IMR-90 (cell line): Measurements from ENCODE around the gene SLC46A2. TPM values are rescaled to one million over a fixed set of nuclear protein-coding genes. Genes with fewer than 3 reads are reported as not detected.

Experiments used
- ATAC-seq: fragments of 200-7000 bp; cut with Tn5 transposase; 2 replicates; pipeline ENCODE4 v1.9.1; 2020; ENCODE audit warnings: low read depth, mild to moderate bottlenecking, moderate library complexity
- BruUV-seq: library from RNA; stranded (reverse); fragments of 400-500 nt; replicated peaks from 2 replicates; lab custom pipeline; 2021; lab: Mats Ljungman, UMichigan
- CTCF ChIA-PET: fragments of 300-600 bp; formaldehyde crosslinking; extraction: SDS; loops from one replicate; lab custom pipeline; 2021; ENCODE audit warnings: antibody characterized with exemption; lab: Yijun Ruan, JAX
- POLR2A ChIA-PET: fragments of 300-600 bp; sonication (Branson Sonifier 250); formaldehyde crosslinking; loops from one replicate; lab custom pipeline; 2022; ENCODE audit warnings: antibody characterized with exemption; ENCODE audit not compliant: unreplicated experiment; lab: Charles Lee
- DNase-seq: peaks from one replicate; pipeline ENCODE4 v3.0.0; 2013
- H2AFZ ChIP-seq: replicated peaks from 2 replicates; pipeline ENCODE3; 2013; ENCODE audit warnings: low read length, mild to moderate bottlenecking; ENCODE audit not compliant: poor library complexity
- H2AK5ac ChIP-seq: 2 replicates; pipeline ENCODE4 v1.6.1; 2013; ENCODE audit warnings: low read depth, low read length, inconsistent platforms
- H2AK9ac ChIP-seq: replicated peaks from 2 replicates; pipeline ENCODE3; 2013; ENCODE audit warnings: mild to moderate bottlenecking, low read depth, low read length, moderate library complexity; ENCODE audit not compliant: poor library complexity
- H2BK120ac ChIP-seq: 2 replicates; pipeline ENCODE4 v1.6.1; 2013; ENCODE audit warnings: low read depth, low read length, inconsistent platforms
- H2BK15ac ChIP-seq: 3 replicates; pipeline ENCODE4 v1.6.1; 2013; ENCODE audit warnings: low read depth, low read length, inconsistent platforms
- H2BK20ac ChIP-seq: 2 replicates; pipeline ENCODE4 v1.6.1; 2013; ENCODE audit warnings: low read depth, mild to moderate bottlenecking, inconsistent platforms, low read length, moderate library complexity
- H2BK5ac ChIP-seq: 2 replicates; pipeline ENCODE4 v1.6.1; 2013; ENCODE audit warnings: mild to moderate bottlenecking, low read depth, low read length, inconsistent platforms; ENCODE audit not compliant: poor library complexity, severe bottlenecking
- H3K14ac ChIP-seq: replicated peaks from 2 replicates; pipeline ENCODE4 v1.6.1; 2013; ENCODE audit warnings: low read depth, low read length, inconsistent platforms
- H3K18ac ChIP-seq: 2 replicates; pipeline ENCODE4 v1.6.1; 2013; ENCODE audit warnings: low read depth, low read length, control low read depth
- H3K23ac ChIP-seq: 2 replicates; pipeline ENCODE4 v1.6.1; 2013; ENCODE audit warnings: low read depth, low read length, inconsistent platforms
- H3K27ac ChIP-seq: 2 replicates; pipeline ENCODE4 v1.5.1; 2013; ENCODE audit warnings: mild to moderate bottlenecking, control low read depth, low read length; ENCODE audit not compliant: insufficient read depth
- H3K27me3 ChIP-seq: 2 replicates; pipeline ENCODE4 v1.6.1; 2013; ENCODE audit warnings: low read length; ENCODE audit not compliant: control insufficient read depth, insufficient read depth
- H3K36me3 ChIP-seq: 2 replicates; pipeline ENCODE4 v1.6.1; 2013; ENCODE audit warnings: low read length, mixed read lengths; ENCODE audit not compliant: control insufficient read depth, insufficient read depth
- H3K4ac ChIP-seq: 2 replicates; pipeline ENCODE4 v1.6.1; 2013; ENCODE audit warnings: low read depth, low read length, inconsistent platforms
- H3K4me1 ChIP-seq: 2 replicates; pipeline ENCODE4 v1.6.1; 2013; ENCODE audit warnings: low read length, mixed read lengths; ENCODE audit not compliant: control insufficient read depth, insufficient read depth
- H3K4me2 ChIP-seq: 2 replicates; pipeline ENCODE4 v1.6.1; 2013; ENCODE audit warnings: low read depth, mild to moderate bottlenecking, control low read depth, low read length, moderate library complexity
- H3K4me3 ChIP-seq: 2 replicates; pipeline ENCODE4 v1.5.1; 2013; ENCODE audit warnings: low read depth, mild to moderate bottlenecking, control low read depth, low read length, moderate library complexity; ENCODE audit not compliant: insufficient read depth
- H3K56ac ChIP-seq: 2 replicates; pipeline ENCODE4 v1.6.1; 2013; ENCODE audit warnings: low read length, inconsistent platforms; ENCODE audit not compliant: insufficient read depth; ENCODE audit errors: extremely low read depth
- H3K79me1 ChIP-seq, 2 experiments: 2 replicates each; pipeline ENCODE4 v1.6.1; 2013; ENCODE audit warnings: low read length in 2 of 2, inconsistent platforms in 1 of 2, low read depth in 1 of 2
- H3K9ac ChIP-seq: 2 replicates; pipeline ENCODE4 v1.6.1; 2013; ENCODE audit warnings: low read depth, low read length, control low read depth
- H3K9me1 ChIP-seq: 2 replicates; pipeline ENCODE4 v1.6.1; 2013; ENCODE audit warnings: low read length, inconsistent platforms; ENCODE audit not compliant: insufficient read depth
- H3K9me3 ChIP-seq: 2 replicates; pipeline ENCODE4 v1.6.1; 2013; ENCODE audit warnings: low read length; ENCODE audit not compliant: control insufficient read depth, insufficient read depth
- H4K20me1 ChIP-seq: 2 replicates; pipeline ENCODE4 v1.6.1; 2013; ENCODE audit warnings: low read length, inconsistent platforms; ENCODE audit not compliant: insufficient read depth
- H4K5ac ChIP-seq: 2 replicates; pipeline ENCODE4 v1.6.1; 2013; ENCODE audit warnings: mild to moderate bottlenecking, low read depth, low read length, control low read depth
- H4K8ac ChIP-seq, 2 experiments: 2 replicates each; pipeline ENCODE4 v1.6.1; 2013; ENCODE audit warnings: low read depth in 2 of 2, low read length in 2 of 2, control low read depth in 1 of 2, inconsistent platforms in 1 of 2
- H4K91ac ChIP-seq: 2 replicates; pipeline ENCODE4 v1.6.1; 2013; ENCODE audit warnings: low read depth, low read length, inconsistent platforms; ENCODE audit not compliant: insufficient read depth
- BHLHE40 ChIP-seq: fragments of 150-350 bp; IDR thresholded peaks from 2 replicates; pipeline ENCODE4 v1.6.1; 2016; ENCODE audit warnings: mild to moderate bottlenecking, low read depth, low read length
- CEBPB ChIP-seq: IDR thresholded peaks from 2 replicates; pipeline ENCODE4 v1.6.1; 2012; ENCODE audit warnings: low read depth, low read length, improper control_type of control experiment
- CTCF ChIP-seq: conservative IDR thresholded peaks from 2 replicates; pipeline ENCODE4 v1.5.1; 2012; ENCODE audit warnings: mild to moderate bottlenecking, low read depth, low read length, improper control_type of control experiment
- ELK1 ChIP-seq: fragments of 150-350 bp; IDR thresholded peaks from 2 replicates; pipeline ENCODE4 v1.6.1; 2016; ENCODE audit warnings: low read depth, mild to moderate bottlenecking, low read length, moderate library complexity, borderline replicate concordance
- MAFK ChIP-seq: IDR thresholded peaks from 2 replicates; pipeline ENCODE4 v1.6.1; 2012; ENCODE audit warnings: low read depth, low read length, improper control_type of control experiment
- MAZ ChIP-seq: IDR thresholded peaks from 2 replicates; pipeline ENCODE4 v1.6.1; 2012; ENCODE audit warnings: low read depth, mild to moderate bottlenecking, low read length, improper control_type of control experiment, moderate library complexity, borderline replicate concordance
- MXI1 ChIP-seq: IDR thresholded peaks from 2 replicates; pipeline ENCODE4 v1.6.1; 2012; ENCODE audit warnings: low read depth, mild to moderate bottlenecking, low read length, moderate library complexity, borderline replicate concordance
- NFE2L2 ChIP-seq: fragments of 150-350 bp; IDR thresholded peaks from 2 replicates; pipeline ENCODE4 v1.6.1; 2016; ENCODE audit warnings: low read depth, mild to moderate bottlenecking, low read length
- RAD21 ChIP-seq: IDR thresholded peaks from 2 replicates; pipeline ENCODE4 v1.6.1; 2012; ENCODE audit warnings: low read length, improper control_type of control experiment
- RCOR1 ChIP-seq: IDR thresholded peaks from 2 replicates; pipeline ENCODE4 v1.6.1; 2012; ENCODE audit warnings: mild to moderate bottlenecking, low read length, improper control_type of control experiment; ENCODE audit not compliant: insufficient replicate concordance
- RFX5 ChIP-seq: IDR thresholded peaks from 2 replicates; pipeline ENCODE4 v1.8.0; 2012; ENCODE audit warnings: low read depth, mild to moderate bottlenecking, low read length, moderate library complexity
- SMC3 ChIP-seq: fragments of 150-350 bp; IDR thresholded peaks from 2 replicates; pipeline ENCODE4 v1.6.1; 2016; ENCODE audit warnings: low read depth, mild to moderate bottlenecking, antibody characterized with exemption, low read length, moderate library complexity
- USF2 ChIP-seq: fragments of 150-350 bp; IDR thresholded peaks from 2 replicates; pipeline ENCODE4 v1.6.1; 2017; ENCODE audit warnings: mild to moderate bottlenecking, antibody characterized with exemption, low read length, low read depth
- WGBS, 2 experiments: methylation state at CpG; one replicate each; pipeline versions ENCODE4 v1.1.5 to v1.1.7; 2013; ENCODE audit warnings: missing lambda C conversion rate in 2 of 2; ENCODE audit not compliant: insufficient read length in 1 of 2; ENCODE audit errors: extremely low coverage in 2 of 2; 5-methylcytosine and 5-hydroxymethylcytosine counted together
- dilution Hi-C: fragments of 300-500 bp; cut with HindIII; formaldehyde crosslinking; loops from one replicate; pipeline ENCODE4 v1.14.3; 2018; ENCODE audit warnings: low sequenced_read_pairs; ENCODE audit not compliant: unreplicated experiment
- in situ Hi-C: fragments of 300-500 bp; cut with MboI; formaldehyde crosslinking; loops from 3 replicates; pipeline ENCODE4 v1.14.3; 2019; ENCODE audit warnings: low sequenced_read_pairs, inconsistent platforms, mixed read lengths
- intact Hi-C: fragments of 100-400 bp; cut with micrococcal nuclease; formaldehyde crosslinking; loops from 2 replicates; pipeline ENCODE4 v1.10.0; 2022
- polyA plus RNA-seq, 3 experiments: library from polyadenylated mRNA; depleted of rRNA; stranded (reverse); fragments of >200 nt; gene quantifications; 2 replicates each; pipeline ENCODE4 v1.2.3, GENCODE V29; 2012; ENCODE audit warnings: low replicate concordance in 1 of 3
- total RNA-seq: library from RNA; depleted of rRNA; stranded (reverse); fragments of >200 nt; gene quantifications from 2 replicates; pipeline ENCODE4 v1.2.3, GENCODE V29; 2012

The SLC46A2 gene
- total and polyA plus RNA-seq, 2 of the 4 experiments (the other 2 are of a cell fraction): not detected

- H2AFZ ChIP-seq: no peak overlapping the region
- in situ Hi-C loops: no loop called here
- H3K9me3 ChIP-seq: no peaks in the 10 kb centered on the region
- peaks cover 3% of the 10 kb centered on the region; the same call in 1 of the 2 replicates for H4K20me1 ChIP-seq
- H3K9ac ChIP-seq: no peak overlapping the region
- no peak for ATAC-seq
- ChIA-PET CTCF (no interaction called here), POLR2A (no interaction called here)
- H3K4me2 ChIP-seq: no peak overlapping the region
- no peak overlapping the region for H3K27ac ChIP-seq
- intact Hi-C loops: no loop called here
- 56% methylated on average over 2 of the region's 10 CpGs; no CpG with 5 or more reads in 1 of the 2 experiments for WGBS, 2 experiments
- H4K91ac ChIP-seq: no peak overlapping the region
- no peak overlapping the region for H3K14ac ChIP-seq
- no peak overlapping the region for H2BK5ac ChIP-seq
- H3K27me3 ChIP-seq: no peaks in the 10 kb centered on the region
- H3K36me3 ChIP-seq: peaks cover 16% of the 10 kb centered on the region
- BruUV-seq: no TSS peak
- no peak overlapping the region for H4K8ac ChIP-seq
- no peaks in the 10 kb centered on the region for H3K9me1 ChIP-seq
- DNase-seq: no peak
- no peak overlapping the region for H3K4ac ChIP-seq
- no peak overlapping the region for H2BK120ac ChIP-seq
- no peak overlapping the region for H2AK9ac ChIP-seq
- no peak overlapping the region for H2AK5ac ChIP-seq
- no peak overlapping the region for H2BK15ac ChIP-seq
- no peak overlapping the region for H2BK20ac ChIP-seq
- H3K23ac ChIP-seq: no peak overlapping the region
- no peak overlapping the region for H3K4me3 ChIP-seq
- 0 out of 4 replicates have a peak, but pooled peaks cover 0 to 3% of the 10 kb centered on the region in 2 experiments for H3K79me1 ChIP-seq
- no peak for TF ChIP-seq RAD21
- TF ChIP-seq USF2: no peak
- TF ChIP-seq CEBPB: no peak
- TF ChIP-seq MAFK: no peak
- no peak for TF ChIP-seq NFE2L2
- no peak for TF ChIP-seq RCOR1
- TF ChIP-seq CTCF: no peak
- no peak for TF ChIP-seq RFX5
- TF ChIP-seq MAZ: no peak
- no peak for TF ChIP-seq ELK1
- no peak for TF ChIP-seq MXI1
- TF ChIP-seq SMC3: no peak
- TF ChIP-seq BHLHE40: no peak
- dilution Hi-C loops: no loop called here
- H3K56ac ChIP-seq: no peak overlapping the region
- no peak overlapping the region for H3K18ac ChIP-seq
- H3K4me1 ChIP-seq: no peaks in the 10 kb centered on the region; the same call in 1 of the 2 replicates
- no peak overlapping the region for H4K5ac ChIP-seq
These were observed 36.0 kb downstream of the SLC46A2 start for GRCh38 chr9:112854657-112855056.
